ENCODE results near the gene SLC13A5. TPM values are rescaled to one million over a fixed set of nuclear protein-coding genes. Genes with fewer than 3 reads are reported as not detected.

The SLC13A5 gene
- polyA plus RNA-seq, 4 donors = 0.10 to 2.9 TPM; not detected in 2

Other genes starting within 250 kb of the SLC13A5 start
- 1 to 10 TPM in 2 of 4 donors, under 1 TPM in 2; 0.22 to 1.7 (median 0.70) TPM for gene PITPNM3, start 156.8 kb downstream of the SLC13A5 start, polyA plus RNA-seq
- gene KIAA0753, start 72.7 kb downstream of the SLC13A5 start, polyA plus RNA-seq = 10 to 100 TPM in 1 of 4 donors, 1 to 10 TPM in 3; 3.2 to 14.1 (median 5.8) TPM
- 100 to 1,000 TPM; 137 to 647 (median 322) TPM for gene TXNDC17, start 72.3 kb downstream of the SLC13A5 start, polyA plus RNA-seq
- gene MED31, start 61.8 kb downstream of the SLC13A5 start, polyA plus RNA-seq = 10 to 100 TPM in 2 of 4 donors, 1 to 10 TPM in 2; 7.6 to 13.7 (median 10.4) TPM
- gene C17orf100, start 61.6 kb downstream of the SLC13A5 start, polyA plus RNA-seq = 1 to 10 TPM; 2.6 to 7.8 (median 4.5) TPM
- 10 to 100 TPM in 2 of 4 donors, 1 to 10 TPM in 2; 7.6 to 52.7 (median 16.8) TPM for gene XAF1, start 42.7 kb upstream of the SLC13A5 start, polyA plus RNA-seq
- gene FBXO39, start 62.8 kb upstream of the SLC13A5 start, polyA plus RNA-seq = 1 to 10 TPM in 1 of 4 donors, under 1 TPM in 1, not detected in 2; 0.66 to 1.2 TPM
- gene TEKT1, start 118.4 kb upstream of the SLC13A5 start, polyA plus RNA-seq = under 1 TPM in 1 of 4 donors, not detected in 3; 0.16 TPM

Measured in small intestine (tissue), 4 donors.